H1 (cell line): ENCODE data around the gene AWAT2. TPM values are rescaled to one million over a fixed set of nuclear protein-coding genes. Genes with fewer than 3 reads are reported as not detected.

Experiments used
- CTCF ChIA-PET: fragments of 300-600 bp; sonication (Branson Sonifier 250); formaldehyde crosslinking; loops from one replicate; lab custom pipeline; 2021; ENCODE audit not compliant: partially characterized antibody; lab: Charles Lee
- POLR2A ChIA-PET: fragments of 300-600 bp; sonication (Branson Sonifier 250); formaldehyde crosslinking; loops from one replicate; lab custom pipeline; 2021; ENCODE audit warnings: inconsistent platforms; ENCODE audit not compliant: partially characterized antibody; lab: Charles Lee
- DNase-seq, 2 experiments: peaks; one replicate each; pipeline versions ENCODE4 v3.0.0 to v3.0.0-alpha.2; 2010 to 2022; ENCODE audit warnings: low spot score in 2 of 2, low read depth in 1 of 2, mixed read lengths in 1 of 2
- FAIRE-seq: peaks from 2 replicates; lab custom pipeline; 2011; peaks lifted over from hg19 to GRCh38; lab: Jason Lieb, UNC
- H2AFZ ChIP-seq: 2 replicates; pipeline ENCODE4 v1.8.1; 2012; ENCODE audit warnings: low read length, inconsistent platforms
- H2AK5ac ChIP-seq: 2 replicates; pipeline ENCODE4 v1.6.1; 2013; ENCODE audit warnings: low read depth, low read length
- H2BK120ac ChIP-seq: replicated peaks from 2 replicates; pipeline ENCODE3; 2013; ENCODE audit warnings: low read depth, low read length, inconsistent platforms
- H2BK12ac ChIP-seq: 2 replicates; pipeline ENCODE4 v1.6.1; 2013; ENCODE audit warnings: low read depth, low read length
- H2BK15ac ChIP-seq: 2 replicates; pipeline ENCODE4 v1.6.1; 2013; ENCODE audit warnings: low read length
- H2BK20ac ChIP-seq: 2 replicates; pipeline ENCODE4 v1.6.1; 2013; ENCODE audit warnings: low read length
- H2BK5ac ChIP-seq: 2 replicates; pipeline ENCODE4 v1.6.1; 2013; ENCODE audit warnings: low read depth, low read length
- H3K14ac ChIP-seq: 2 replicates; pipeline ENCODE4 v1.6.1; 2013; ENCODE audit warnings: inconsistent platforms; ENCODE audit not compliant: insufficient read length
- H3K18ac ChIP-seq: 2 replicates; pipeline ENCODE4 v1.6.1; 2013; ENCODE audit warnings: low read length; ENCODE audit errors: extremely low read depth
- H3K23ac ChIP-seq: 2 replicates; pipeline ENCODE4 v1.6.1; 2013; ENCODE audit warnings: inconsistent platforms; ENCODE audit not compliant: insufficient read length
- H3K23me2 ChIP-seq: 2 replicates; pipeline ENCODE4 v1.6.1; 2013; ENCODE audit warnings: low read depth, low read length
- H3K27ac ChIP-seq: 2 replicates; pipeline ENCODE4 v1.6.1; 2011; ENCODE audit warnings: low read depth, low read length, inconsistent platforms
- H3K27me3 ChIP-seq, 4 experiments: replicated peaks in 1 of 4; 1 replicate in 1 of 4; 2 replicates in 3 of 4; pipeline versions ENCODE4 v1.6.1 to v1.8.1; 2011 to 2013; ENCODE audit warnings: low read length in 3 of 4, mild to moderate bottlenecking in 3 of 4, inconsistent platforms in 2 of 4, mixed read lengths in 2 of 4, moderate library complexity in 1 of 4; ENCODE audit not compliant: control insufficient read depth in 3 of 4, insufficient read depth in 3 of 4; ENCODE audit errors: extremely low read depth in 1 of 4
- H3K36me3 ChIP-seq, 4 experiments: 2 replicates each; pipeline versions ENCODE4 v1.6.1 to v1.8.1; 2011 to 2013; ENCODE audit warnings: mild to moderate bottlenecking in 4 of 4, low read length in 3 of 4, moderate library complexity in 2 of 4, control low read depth in 1 of 4, inconsistent platforms in 1 of 4; ENCODE audit not compliant: insufficient read depth in 4 of 4, control insufficient read depth in 2 of 4
- H3K4ac ChIP-seq: replicated peaks from 2 replicates; pipeline ENCODE3; 2013; ENCODE audit warnings: low read length, low read depth, mixed read lengths, inconsistent platforms; ENCODE audit not compliant: insufficient read length
- H3K4me1 ChIP-seq, 4 experiments: replicated peaks in 1 of 4; 1 replicate in 1 of 4; 2 replicates in 3 of 4; pipeline versions ENCODE4 v1.6.1 to v1.8.1; 2011 to 2013; ENCODE audit warnings: low read length in 3 of 4, inconsistent platforms in 2 of 4, mixed read lengths in 1 of 4; ENCODE audit not compliant: insufficient read depth in 4 of 4, control insufficient read depth in 3 of 4
- H3K4me2 ChIP-seq, 2 experiments: 2 replicates each; pipeline versions ENCODE4 v1.6.1 to v1.8.1; 2011 to 2013; ENCODE audit warnings: low read depth in 2 of 2, low read length in 2 of 2, control low read depth in 1 of 2, inconsistent platforms in 1 of 2, mild to moderate bottlenecking in 1 of 2; ENCODE audit not compliant: insufficient read depth in 1 of 2
- H3K4me3 ChIP-seq, 4 experiments: fragments of 200-600, 300-600 bp in 1 of 4; sonication (generic), shearing (Covaris generic), sonication (Bioruptor Twin) in 1 of 4; 2 replicates each; pipeline versions ENCODE4 v1.5.1 to v1.8.1; 2011 to 2016; ENCODE audit warnings: low read length in 4 of 4, low read depth in 3 of 4, control low read depth in 2 of 4, inconsistent platforms in 2 of 4, mild to moderate bottlenecking in 2 of 4, mixed read lengths in 1 of 4, moderate library complexity in 1 of 4; ENCODE audit not compliant: insufficient read depth in 2 of 4; ENCODE audit errors: extremely low read depth in 1 of 4
- H3K56ac ChIP-seq: replicated peaks from 2 replicates; pipeline ENCODE3; 2013; ENCODE audit warnings: low read depth, mild to moderate bottlenecking, mixed read lengths, low read length, inconsistent platforms; ENCODE audit not compliant: insufficient read length
- H3K79me1 ChIP-seq: 2 replicates; pipeline ENCODE4 v1.6.1; 2013; ENCODE audit warnings: low read depth, low read length, control low read depth
- H3K79me2 ChIP-seq, 2 experiments: 2 replicates each; pipeline versions ENCODE4 v1.6.1 to v1.8.1; 2012 to 2013; ENCODE audit warnings: low read length in 2 of 2, mild to moderate bottlenecking in 2 of 2, inconsistent platforms in 1 of 2; ENCODE audit not compliant: insufficient read depth in 2 of 2, control insufficient read depth in 1 of 2
- H3K9ac ChIP-seq, 4 experiments: replicated peaks in 1 of 4; 1 replicate in 1 of 4; 2 replicates in 3 of 4; pipeline versions ENCODE4 v1.6.1 to v1.8.1; 2011 to 2013; ENCODE audit warnings: low read depth in 3 of 4, low read length in 3 of 4, control low read depth in 2 of 4, mild to moderate bottlenecking in 2 of 4, moderate library complexity in 2 of 4, inconsistent platforms in 1 of 4; ENCODE audit errors: extremely low read depth in 1 of 4
- H3K9me3 ChIP-seq, 2 experiments: 2 replicates each; pipeline versions ENCODE4 v1.6.1 to v1.8.1; 2012 to 2013; ENCODE audit warnings: mild to moderate bottlenecking in 2 of 2, moderate library complexity in 2 of 2, control low read depth in 1 of 2, inconsistent platforms in 1 of 2, low read depth in 1 of 2, low read length in 1 of 2, mixed read lengths in 1 of 2; ENCODE audit not compliant: insufficient read depth in 2 of 2
- H4K20me1 ChIP-seq, 2 experiments: replicated peaks in 1 of 2; 2 replicates each; pipeline versions ENCODE3 to v1.8.1; 2011 to 2013; ENCODE audit warnings: inconsistent platforms in 2 of 2, low read length in 2 of 2, mild to moderate bottlenecking in 1 of 2; ENCODE audit not compliant: insufficient read depth in 2 of 2, control insufficient read depth in 1 of 2
- H4K5ac ChIP-seq: 2 replicates; pipeline ENCODE4 v1.6.1; 2013; ENCODE audit warnings: low read length, low read depth, mixed read lengths, inconsistent platforms; ENCODE audit not compliant: insufficient read length
- H4K8ac ChIP-seq: 2 replicates; pipeline ENCODE4 v1.8.0; 2013; ENCODE audit warnings: mild to moderate bottlenecking, moderate library complexity, low read length, inconsistent platforms; ENCODE audit not compliant: insufficient read depth; ENCODE audit errors: extremely low read depth
- H4K91ac ChIP-seq: replicated peaks from 2 replicates; pipeline ENCODE3; 2013; ENCODE audit warnings: low read length, mixed read lengths, inconsistent platforms; ENCODE audit not compliant: insufficient read length
- BRCA1 ChIP-seq: IDR thresholded peaks from 2 replicates; pipeline ENCODE4 v1.6.1; 2012; ENCODE audit warnings: low read depth, low read length, improper control_type of control experiment
- JUN ChIP-seq: IDR thresholded peaks from 2 replicates; pipeline ENCODE4 v1.6.1; 2011; ENCODE audit warnings: low read depth, mild to moderate bottlenecking, improper control_type of control experiment, low read length
- WGBS, 2 experiments: shearing (Covaris generic) in 1 of 2; methylation state at CpG; one replicate each; pipeline versions ENCODE4 v1.1.6 to v1.1.7; 2013 to 2015; ENCODE audit warnings: low lambda C conversion rate in 2 of 2, mixed read lengths in 2 of 2, inconsistent platforms in 1 of 2, low coverage in 1 of 2, missing lambda C conversion rate in 1 of 2; ENCODE audit not compliant: insufficient replicate concordance in 2 of 2, insufficient coverage in 1 of 2, insufficient read length in 1 of 2; ENCODE audit errors: extremely low coverage in 1 of 2, missing lambda C conversion rate in 1 of 2; 5-methylcytosine and 5-hydroxymethylcytosine counted together
- polyA plus RNA-seq, 7 experiments: library from polyadenylated mRNA; depleted of rRNA in 3 of 7; stranded (reverse) in 5 of 7; unstranded in 2 of 7; fragments of >200 nt in 5 of 7; fragments of 200-250 nt in 2 of 7; gene quantifications; 1 replicate in 5 of 7; 2 replicates in 1 of 7; 4 replicates in 1 of 7; pipeline versions ENCODE4 v1.2.1 to v1.2.3, GENCODE V29; 2011 to 2013; ENCODE audit warnings: missing spikeins in 2 of 7, mixed read lengths in 2 of 7
- total RNA-seq: library from RNA; stranded (reverse); fragmentation: NEBNext Ultra II Directional; extraction: Animal tissue kit (Norgen Biotek cat#: 25700); gene quantifications from 2 replicates; pipeline ENCODE4 v1.2.1, GENCODE V29; 2021
- TF ChIP-seq, protein P1 (sequence below): IDR thresholded peaks from 2 replicates; pipeline ENCODE4 v1.6.1; 2012; ENCODE audit warnings: inconsistent platforms

AWAT2 gene
- total and polyA plus RNA-seq, 2 of the 8 experiments (the other 6 are each of a cell fraction or from before 2014, with no cell fraction given), result not detected

DNA sequence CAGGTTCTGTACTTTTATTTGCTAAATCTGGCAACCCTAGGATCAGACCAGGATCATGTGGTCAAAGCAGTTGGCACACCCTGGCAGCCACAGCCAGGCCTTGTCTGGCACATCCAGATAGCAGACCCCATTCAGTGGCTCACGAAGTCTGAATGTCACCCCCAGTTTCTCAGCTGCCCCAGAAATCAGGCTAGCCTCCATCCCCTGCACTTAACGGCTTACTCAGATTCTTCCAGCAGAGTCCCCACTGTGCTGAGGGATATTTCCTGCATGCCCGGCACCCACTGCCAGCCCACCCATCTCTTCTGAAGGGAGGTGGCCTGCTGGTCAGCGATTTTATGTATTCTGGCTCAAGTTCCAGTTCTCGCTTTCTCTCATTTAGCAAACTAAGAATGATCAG is 4.7 kb upstream of the AWAT2 start:
- no peak overlapping the region for H2BK15ac ChIP-seq
- no peaks in the 10 kb centered on the region for H4K20me1 ChIP-seq
- H2BK120ac ChIP-seq, result no peak overlapping the region
- no peak overlapping the region for H2BK5ac ChIP-seq
- no peak for FAIRE-seq
- 95% methylated on average over 5 of the region's 5 CpGs; no CpG with 5 or more reads in 1 of the 2 experiments for WGBS, 2 experiments
- H3K4me1 ChIP-seq, result no peaks in the 10 kb centered on the region
- H3K4ac ChIP-seq, result no peak overlapping the region
- H3K23me2 ChIP-seq, result no peaks in the 10 kb centered on the region
- H4K91ac ChIP-seq, result no peak overlapping the region
- DNase-seq, result no peak
- no peak overlapping the region for H3K14ac ChIP-seq
- ChIA-PET POLR2A (no interaction called here), CTCF (no interaction called here)
- no peak overlapping the region for H3K23ac ChIP-seq
- no peak overlapping the region for H3K18ac ChIP-seq
- H3K79me2 ChIP-seq, result no peaks in the 10 kb centered on the region
- no peak overlapping the region for H4K5ac ChIP-seq
- H2AK5ac ChIP-seq, result no peak overlapping the region
- H3K36me3 ChIP-seq, result no peaks in the 10 kb centered on the region
- no peak overlapping the region for H3K4me3 ChIP-seq
- no peak overlapping the region for H3K9ac ChIP-seq
- no peak overlapping the region for H3K27ac ChIP-seq
- H2BK12ac ChIP-seq, result no peak overlapping the region
- H3K56ac ChIP-seq, result no peak overlapping the region
- TF ChIP-seq, protein P1, sequence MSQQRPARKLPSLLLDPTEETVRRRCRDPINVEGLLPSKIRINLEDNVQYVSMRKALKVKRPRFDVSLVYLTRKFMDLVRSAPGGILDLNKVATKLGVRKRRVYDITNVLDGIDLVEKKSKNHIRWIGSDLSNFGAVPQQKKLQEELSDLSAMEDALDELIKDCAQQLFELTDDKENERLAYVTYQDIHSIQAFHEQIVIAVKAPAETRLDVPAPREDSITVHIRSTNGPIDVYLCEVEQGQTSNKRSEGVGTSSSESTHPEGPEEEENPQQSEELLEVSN, result no peak
- TF ChIP-seq BRCA1, result no peak
- TF ChIP-seq JUN, result no peak
- no peaks in the 10 kb centered on the region for H3K79me1 ChIP-seq
- H2BK20ac ChIP-seq, result no peak overlapping the region
- H4K8ac ChIP-seq, result no peak overlapping the region
- no peak overlapping the region for H2AFZ ChIP-seq
- H3K4me2 ChIP-seq, result no peak overlapping the region
- no peaks in the 10 kb centered on the region for H3K27me3 ChIP-seq
- no peaks in the 10 kb centered on the region for H3K9me3 ChIP-seq
